Measurements from ENCODE around the gene GRID2.

GRID2 gene

GRCh38 chr4:93436000-93436626 lies 1132.3 kb downstream of the GRID2 start:
- Histone ChIP-seq H3K27me3 (ENCODE audit: control insufficient read depth, insufficient read depth, low read length) (no peaks in the 10 kb centered on the region), H3K36me3 (ENCODE audit: control insufficient read depth, insufficient read depth, low read length) (no peaks in the 10 kb centered on the region), H3K9me3 (ENCODE audit: control insufficient read depth, insufficient read depth, low read length) (no peaks in the 10 kb centered on the region), H3K27ac (ENCODE audit: low read length) (no peak overlapping the region), H3K4me1 (ENCODE audit: control insufficient read depth, insufficient read depth, low read length) (no peaks in the 10 kb centered on the region), H3K4me3 (ENCODE audit: low read length) (no peak overlapping the region)
- no CpG with 5 or more reads among the region's 3 CpGs for WGBS (ENCODE audit: insufficient coverage, insufficient read length)
- no peak for DNase-seq (ENCODE audit: low read depth, low spot score)

GRCh38 chr4:93437991-93438390 lies 1134.2 kb downstream of the GRID2 start:
- Histone ChIP-seq H3K36me3 (ENCODE audit: control insufficient read depth, insufficient read depth, low read length) (no peaks in the 10 kb centered on the region), H3K27me3 (ENCODE audit: control insufficient read depth, insufficient read depth, low read length) (no peaks in the 10 kb centered on the region), H3K4me1 (ENCODE audit: control insufficient read depth, insufficient read depth, low read length) (no peaks in the 10 kb centered on the region), H3K27ac (ENCODE audit: low read length) (no peak overlapping the region), H3K4me3 (ENCODE audit: low read length) (no peak overlapping the region), H3K9me3 (ENCODE audit: control insufficient read depth, insufficient read depth, low read length) (no peaks in the 10 kb centered on the region)
- DNase-seq (ENCODE audit: low read depth, low spot score), result no peak
- WGBS (ENCODE audit: insufficient coverage, insufficient read length), result no CpG with 5 or more reads among the region's 3 CpGs

DNA sequence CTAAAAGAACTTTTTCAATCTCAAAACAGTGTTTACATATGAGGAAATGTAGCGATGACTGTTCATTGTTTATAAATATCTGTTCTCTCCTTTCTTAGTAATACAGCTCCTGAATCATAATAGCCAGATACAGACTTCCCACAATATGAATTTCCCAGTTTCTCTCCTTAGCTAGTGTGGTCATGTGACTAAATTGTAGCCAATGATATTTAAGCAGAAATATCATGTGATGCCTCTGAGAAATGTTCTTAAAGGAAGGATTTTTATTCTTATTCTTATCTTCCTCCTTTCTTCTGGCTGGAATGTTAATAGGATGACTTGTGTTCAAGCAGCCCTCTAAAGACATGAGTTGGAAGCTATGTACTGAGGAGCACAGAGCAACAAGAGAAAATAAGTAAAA lies 1141.1 kb downstream of the GRID2 start:
- H3K27me3 ChIP-seq (ENCODE audit: control insufficient read depth, insufficient read depth, low read length), result no peaks in the 10 kb centered on the region
- H3K36me3 ChIP-seq (ENCODE audit: control insufficient read depth, insufficient read depth, low read length), result no peaks in the 10 kb centered on the region
- DNase-seq (ENCODE audit: low read depth, low spot score), result no peak
- H3K4me1 ChIP-seq (ENCODE audit: control insufficient read depth, insufficient read depth, low read length), result no peaks in the 10 kb centered on the region
- no peak overlapping the region for H3K4me3 ChIP-seq (ENCODE audit: low read length)
- H3K27ac ChIP-seq (ENCODE audit: low read length), result no peak overlapping the region
- no peaks in the 10 kb centered on the region for H3K9me3 ChIP-seq (ENCODE audit: control insufficient read depth, insufficient read depth, low read length)
- WGBS (ENCODE audit: insufficient coverage, insufficient read length), result no CpG with 5 or more reads among the region's 1 CpG

- no peak overlapping the region for H3K4me3 ChIP-seq (ENCODE audit: low read length)
- no peaks in the 10 kb centered on the region for H3K4me1 ChIP-seq (ENCODE audit: control insufficient read depth, insufficient read depth, low read length)
- H3K9me3 ChIP-seq (ENCODE audit: control insufficient read depth, insufficient read depth, low read length), result no peaks in the 10 kb centered on the region
- H3K27ac ChIP-seq (ENCODE audit: low read length), result no peak overlapping the region
- DNase-seq (ENCODE audit: low read depth, low spot score), result no peak
- no CpG with 5 or more reads among the region's 1 CpG for WGBS (ENCODE audit: insufficient coverage, insufficient read length)
- no peaks in the 10 kb centered on the region for H3K27me3 ChIP-seq (ENCODE audit: control insufficient read depth, insufficient read depth, low read length)
- no peaks in the 10 kb centered on the region for H3K36me3 ChIP-seq (ENCODE audit: control insufficient read depth, insufficient read depth, low read length)
Measured at GRCh38 chr4:93446038-93446437, 1142.3 kb downstream of the GRID2 start.

DNA sequence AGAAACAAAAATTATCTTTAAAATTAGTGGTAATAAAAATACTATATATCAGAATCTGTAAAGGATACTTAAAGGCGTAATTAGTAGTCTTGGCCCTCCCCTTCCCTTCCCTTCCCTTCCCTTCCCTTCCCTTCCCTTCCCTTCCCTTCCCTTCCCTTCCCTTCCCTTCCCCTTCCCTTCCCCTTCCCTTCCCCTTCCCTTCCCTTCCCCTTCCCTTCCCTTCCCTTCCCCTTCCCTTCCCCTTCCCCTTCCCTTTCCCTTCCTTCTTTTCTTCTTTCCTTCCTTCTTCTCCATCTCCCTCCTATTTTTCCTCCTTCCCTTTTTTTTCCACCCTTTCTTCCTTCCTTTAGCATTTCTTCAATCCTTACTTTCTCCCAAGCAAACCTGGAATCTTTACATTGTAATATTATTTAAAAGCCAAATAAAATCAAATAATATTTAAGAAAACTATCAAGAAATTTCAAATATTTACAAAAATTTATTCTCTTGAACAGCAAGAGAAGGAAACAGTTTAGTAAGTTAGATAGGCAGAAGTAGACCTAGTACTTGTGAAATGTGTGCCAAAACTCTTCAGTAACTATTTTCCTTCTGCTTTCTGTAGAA lies 1145.0 kb downstream of the GRID2 start:
- H3K9me3 ChIP-seq (ENCODE audit: control insufficient read depth, insufficient read depth, low read length), result no peaks in the 10 kb centered on the region
- no peak overlapping the region for H3K27ac ChIP-seq (ENCODE audit: low read length)
- no peaks in the 10 kb centered on the region for H3K27me3 ChIP-seq (ENCODE audit: control insufficient read depth, insufficient read depth, low read length)
- no peaks in the 10 kb centered on the region for H3K36me3 ChIP-seq (ENCODE audit: control insufficient read depth, insufficient read depth, low read length)
- no peak for DNase-seq (ENCODE audit: low read depth, low spot score)
- no peaks in the 10 kb centered on the region for H3K4me1 ChIP-seq (ENCODE audit: control insufficient read depth, insufficient read depth, low read length)
- WGBS (ENCODE audit: insufficient coverage, insufficient read length), result no CpG with 5 or more reads among the region's 1 CpG
- H3K4me3 ChIP-seq (ENCODE audit: low read length), result no peak overlapping the region

DNA sequence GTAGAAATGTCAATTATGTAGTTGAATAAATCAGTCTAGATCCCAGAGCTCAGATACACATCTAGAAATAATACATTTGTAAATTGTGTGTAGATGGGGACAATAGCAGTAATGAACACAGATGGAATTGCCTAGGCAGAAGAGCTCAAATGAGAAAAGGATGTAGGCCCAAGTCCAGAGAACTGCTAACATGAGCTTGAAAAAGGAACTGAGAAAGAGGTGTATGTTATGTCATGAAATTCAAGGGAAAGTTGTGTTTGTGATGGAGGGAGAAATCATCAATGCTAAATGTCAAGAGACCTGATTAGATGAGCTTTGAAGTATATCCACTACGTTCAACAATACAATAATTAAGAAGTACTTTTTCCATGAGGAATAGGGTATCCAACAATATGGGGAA lies 1148.2 kb downstream of the GRID2 start:
- no CpG with 5 or more reads among the region's 1 CpG for WGBS (ENCODE audit: insufficient coverage, insufficient read length)
- no peaks in the 10 kb centered on the region; the same call in 1 of the 2 replicates for H3K36me3 ChIP-seq (ENCODE audit: control insufficient read depth, insufficient read depth, low read length)
- no peak overlapping the region for H3K27ac ChIP-seq (ENCODE audit: low read length)
- no peak overlapping the region for H3K4me3 ChIP-seq (ENCODE audit: low read length)
- DNase-seq (ENCODE audit: low read depth, low spot score), result no peak
- no peaks in the 10 kb centered on the region for H3K4me1 ChIP-seq (ENCODE audit: control insufficient read depth, insufficient read depth, low read length)
- no peaks in the 10 kb centered on the region for H3K9me3 ChIP-seq (ENCODE audit: control insufficient read depth, insufficient read depth, low read length)
- H3K27me3 ChIP-seq (ENCODE audit: control insufficient read depth, insufficient read depth, low read length), result no peaks in the 10 kb centered on the region; the same call in 1 of the 2 replicates

- no peaks in the 10 kb centered on the region for H3K4me1 ChIP-seq (ENCODE audit: control insufficient read depth, insufficient read depth, low read length)
Measured at GRCh38 chr4:93461541-93461940, 1157.8 kb downstream of the GRID2 start.

DNA sequence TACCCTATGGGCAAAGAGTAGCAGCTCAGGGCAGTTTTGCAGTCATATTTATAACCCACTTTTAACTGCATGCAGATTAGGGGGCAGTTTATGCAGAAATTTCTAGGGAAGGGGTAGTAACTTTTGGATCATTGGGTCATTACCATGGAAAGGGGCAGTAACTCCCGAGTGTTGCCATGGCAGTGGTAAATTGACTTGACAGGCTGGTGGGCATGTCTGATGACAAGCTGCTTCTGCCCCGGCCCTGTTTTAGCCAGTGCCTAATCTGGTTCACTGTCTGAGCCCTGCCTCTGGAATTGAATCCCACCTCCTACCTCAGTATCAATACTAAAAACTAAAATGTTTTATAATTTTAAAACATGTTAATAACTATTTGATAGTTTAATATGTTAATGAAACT lies 1162.7 kb downstream of the GRID2 start:
- no peak for DNase-seq (ENCODE audit: low read depth, low spot score)
- WGBS (ENCODE audit: insufficient coverage, insufficient read length), result no CpG with 5 or more reads among the region's 2 CpGs
- no peaks in the 10 kb centered on the region for H3K4me1 ChIP-seq (ENCODE audit: control insufficient read depth, insufficient read depth, low read length)
- H3K27ac ChIP-seq (ENCODE audit: low read length), result no peak overlapping the region
- no peaks in the 10 kb centered on the region for H3K27me3 ChIP-seq (ENCODE audit: control insufficient read depth, insufficient read depth, low read length)
- no peaks in the 10 kb centered on the region for H3K36me3 ChIP-seq (ENCODE audit: control insufficient read depth, insufficient read depth, low read length)
- no peak overlapping the region for H3K4me3 ChIP-seq (ENCODE audit: low read length)
- H3K9me3 ChIP-seq (ENCODE audit: control insufficient read depth, insufficient read depth, low read length), result no peaks in the 10 kb centered on the region

More at GRCh38 chr4:93461541-93461940, 1157.8 kb downstream of the GRID2 start:
- Histone ChIP-seq H3K27ac (ENCODE audit: low read length) (no peak overlapping the region), H3K36me3 (ENCODE audit: control insufficient read depth, insufficient read depth, low read length) (no peaks in the 10 kb centered on the region), H3K9me3 (ENCODE audit: control insufficient read depth, insufficient read depth, low read length) (no peaks in the 10 kb centered on the region), H3K4me3 (ENCODE audit: low read length) (no peak overlapping the region), H3K27me3 (ENCODE audit: control insufficient read depth, insufficient read depth, low read length) (no peaks in the 10 kb centered on the region)
- DNase-seq (ENCODE audit: low read depth, low spot score), result no peak
- no CpG with 5 or more reads among the region's 3 CpGs for WGBS (ENCODE audit: insufficient coverage, insufficient read length)

- no peaks in the 10 kb centered on the region for H3K36me3 ChIP-seq (ENCODE audit: control insufficient read depth, insufficient read depth, low read length)
- DNase-seq (ENCODE audit: low read depth, low spot score), result no peak
- H3K4me1 ChIP-seq (ENCODE audit: control insufficient read depth, insufficient read depth, low read length), result no peaks in the 10 kb centered on the region
- no peaks in the 10 kb centered on the region for H3K27me3 ChIP-seq (ENCODE audit: control insufficient read depth, insufficient read depth, low read length)
- H3K27ac ChIP-seq (ENCODE audit: low read length), result no peak overlapping the region
- no peak overlapping the region for H3K4me3 ChIP-seq (ENCODE audit: low read length)
- H3K9me3 ChIP-seq (ENCODE audit: control insufficient read depth, insufficient read depth, low read length), result no peaks in the 10 kb centered on the region
- no CpG with 5 or more reads among the region's 1 CpG for WGBS (ENCODE audit: insufficient coverage, insufficient read length)
Measured at GRCh38 chr4:93467484-93468155, 1163.9 kb downstream of the GRID2 start.

GRCh38 chr4:93469560-93469959 lies 1165.8 kb downstream of the GRID2 start:
- no peak for DNase-seq (ENCODE audit: low read depth, low spot score)
- Histone ChIP-seq H3K36me3 (ENCODE audit: control insufficient read depth, insufficient read depth, low read length) (no peaks in the 10 kb centered on the region), H3K27ac (ENCODE audit: low read length) (no peak overlapping the region), H3K27me3 (ENCODE audit: control insufficient read depth, insufficient read depth, low read length) (no peaks in the 10 kb centered on the region), H3K4me3 (ENCODE audit: low read length) (no peak overlapping the region), H3K4me1 (ENCODE audit: control insufficient read depth, insufficient read depth, low read length) (no peaks in the 10 kb centered on the region), H3K9me3 (ENCODE audit: control insufficient read depth, insufficient read depth, low read length) (no peaks in the 10 kb centered on the region)
- WGBS (ENCODE audit: insufficient coverage, insufficient read length), result no CpG with 5 or more reads among the region's 3 CpGs
